Measurements from ENCODE around the gene GPM6B.

DNA sequence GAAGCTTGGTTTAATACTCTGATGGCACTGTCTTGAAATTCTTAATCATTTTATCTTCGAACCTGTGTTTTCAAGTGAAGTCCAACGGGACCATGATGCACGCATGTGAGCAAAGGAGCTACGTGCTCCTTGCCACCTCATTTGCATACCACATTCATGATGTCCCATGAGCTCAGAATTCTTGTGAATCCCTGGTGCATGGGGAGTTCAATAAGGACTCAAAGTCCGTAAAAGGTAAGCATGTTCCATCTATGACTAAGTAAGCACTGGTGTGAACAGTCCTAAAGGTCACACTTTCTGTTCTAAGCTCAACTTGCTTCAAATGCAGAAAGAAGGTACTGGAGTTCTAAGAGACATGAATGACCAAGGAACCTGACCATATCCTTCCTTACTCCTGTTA, 13.1 kb upstream of the GPM6B start:
- TF ChIP-seq, protein P1, sequence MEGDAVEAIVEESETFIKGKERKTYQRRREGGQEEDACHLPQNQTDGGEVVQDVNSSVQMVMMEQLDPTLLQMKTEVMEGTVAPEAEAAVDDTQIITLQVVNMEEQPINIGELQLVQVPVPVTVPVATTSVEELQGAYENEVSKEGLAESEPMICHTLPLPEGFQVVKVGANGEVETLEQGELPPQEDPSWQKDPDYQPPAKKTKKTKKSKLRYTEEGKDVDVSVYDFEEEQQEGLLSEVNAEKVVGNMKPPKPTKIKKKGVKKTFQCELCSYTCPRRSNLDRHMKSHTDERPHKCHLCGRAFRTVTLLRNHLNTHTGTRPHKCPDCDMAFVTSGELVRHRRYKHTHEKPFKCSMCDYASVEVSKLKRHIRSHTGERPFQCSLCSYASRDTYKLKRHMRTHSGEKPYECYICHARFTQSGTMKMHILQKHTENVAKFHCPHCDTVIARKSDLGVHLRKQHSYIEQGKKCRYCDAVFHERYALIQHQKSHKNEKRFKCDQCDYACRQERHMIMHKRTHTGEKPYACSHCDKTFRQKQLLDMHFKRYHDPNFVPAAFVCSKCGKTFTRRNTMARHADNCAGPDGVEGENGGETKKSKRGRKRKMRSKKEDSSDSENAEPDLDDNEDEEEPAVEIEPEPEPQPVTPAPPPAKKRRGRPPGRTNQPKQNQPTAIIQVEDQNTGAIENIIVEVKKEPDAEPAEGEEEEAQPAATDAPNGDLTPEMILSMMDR (IDR thresholded peaks at IDR 0.05), result no peak
- TF ChIP-seq ZNF232 (CRISPR knock-in tag; IDR thresholded peaks at IDR 0.05) (no peak), ESRRA (CRISPR knock-in tag; IDR thresholded peaks at IDR 0.05; ENCODE audit: borderline replicate concordance) (no peak)

Data from WTC11 (cell line).